Nephron (organoid): ENCODE results near the gene ZEB1.

Experiments used
- H3K27ac Mint-ChIP-seq, 3 experiments: 2 replicates each; pipeline ENCODE4 v1.8.0; 2020; ENCODE audit warnings: mixed read lengths in 3 of 3, mild to moderate bottlenecking in 2 of 3, moderate library complexity in 1 of 3
- H3K27me3 Mint-ChIP-seq: 2 replicates; pipeline ENCODE4 v1.8.0; 2021; ENCODE audit warnings: low read depth, mild to moderate bottlenecking, moderate library complexity, mixed read lengths
- H3K36me3 Mint-ChIP-seq: 2 replicates; pipeline ENCODE4 v1.8.0; 2020; ENCODE audit warnings: low read depth, mixed read lengths
- H3K4me1 Mint-ChIP-seq: 2 replicates; pipeline ENCODE4 v1.8.0; 2020; ENCODE audit warnings: mixed read lengths
- H3K4me3 Mint-ChIP-seq, 3 experiments: 2 replicates each; pipeline ENCODE4 v1.8.0; 2020; ENCODE audit warnings: mild to moderate bottlenecking in 3 of 3, mixed read lengths in 3 of 3, moderate library complexity in 2 of 3
- H3K9me3 Mint-ChIP-seq: 2 replicates; pipeline ENCODE4 v1.8.0; 2020; ENCODE audit warnings: mixed read lengths
- TF ChIP-seq, protein P1 (sequence below), 3 experiments: fragments of 200-600 bp; sonication (generic); IDR thresholded peaks; one replicate each; pipeline ENCODE4 v1.5.0; 2021; ENCODE audit warnings: antibody characterized with exemption in 3 of 3; ENCODE audit not compliant: unreplicated experiment in 3 of 3

Gene ZEB1

DNA sequence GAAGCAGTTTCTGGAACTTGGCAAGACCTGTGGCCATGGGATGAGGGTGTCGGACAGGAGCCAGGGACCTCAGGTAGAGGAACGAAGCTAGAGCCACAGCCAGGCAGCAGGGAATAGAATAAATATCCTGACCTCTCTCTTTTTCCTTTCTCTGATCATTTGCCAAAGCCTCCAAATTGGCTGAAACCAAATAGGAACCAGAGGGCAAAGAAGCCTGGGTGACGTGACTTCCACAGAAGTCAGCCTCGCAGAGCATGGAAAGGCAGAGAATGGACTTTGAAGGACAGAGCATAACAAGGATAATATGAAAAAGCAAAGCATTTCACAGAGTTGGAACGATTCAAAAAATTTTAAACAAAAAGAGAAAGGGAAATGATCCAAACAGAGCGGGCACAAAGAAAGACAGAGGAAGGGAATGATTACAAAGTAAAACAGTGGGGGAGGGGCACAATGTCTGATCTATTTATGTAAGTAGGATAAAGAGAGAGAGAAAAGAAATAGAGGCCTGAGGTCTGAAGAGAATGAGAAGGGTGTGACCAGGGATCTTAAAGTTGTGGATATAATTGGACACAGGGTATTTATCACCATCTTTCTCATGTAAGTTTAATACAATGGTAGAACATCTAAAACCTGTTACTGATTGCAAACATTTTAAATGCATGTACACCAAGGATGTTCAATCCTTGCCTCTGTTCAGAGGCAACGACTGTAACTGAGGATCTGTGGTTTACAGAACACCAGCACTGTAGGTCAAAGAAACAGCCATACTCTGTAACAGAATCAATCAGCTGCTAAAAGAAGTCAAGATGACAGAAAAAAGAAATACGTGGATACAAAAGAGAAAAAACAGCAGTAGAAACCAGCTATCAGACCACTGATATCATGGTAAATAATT is 4.5 kb upstream of the ZEB1 start:
- no peaks in the 10 kb centered on the region for H3K9me3 Mint-ChIP-seq
- TF ChIP-seq, protein P1, sequence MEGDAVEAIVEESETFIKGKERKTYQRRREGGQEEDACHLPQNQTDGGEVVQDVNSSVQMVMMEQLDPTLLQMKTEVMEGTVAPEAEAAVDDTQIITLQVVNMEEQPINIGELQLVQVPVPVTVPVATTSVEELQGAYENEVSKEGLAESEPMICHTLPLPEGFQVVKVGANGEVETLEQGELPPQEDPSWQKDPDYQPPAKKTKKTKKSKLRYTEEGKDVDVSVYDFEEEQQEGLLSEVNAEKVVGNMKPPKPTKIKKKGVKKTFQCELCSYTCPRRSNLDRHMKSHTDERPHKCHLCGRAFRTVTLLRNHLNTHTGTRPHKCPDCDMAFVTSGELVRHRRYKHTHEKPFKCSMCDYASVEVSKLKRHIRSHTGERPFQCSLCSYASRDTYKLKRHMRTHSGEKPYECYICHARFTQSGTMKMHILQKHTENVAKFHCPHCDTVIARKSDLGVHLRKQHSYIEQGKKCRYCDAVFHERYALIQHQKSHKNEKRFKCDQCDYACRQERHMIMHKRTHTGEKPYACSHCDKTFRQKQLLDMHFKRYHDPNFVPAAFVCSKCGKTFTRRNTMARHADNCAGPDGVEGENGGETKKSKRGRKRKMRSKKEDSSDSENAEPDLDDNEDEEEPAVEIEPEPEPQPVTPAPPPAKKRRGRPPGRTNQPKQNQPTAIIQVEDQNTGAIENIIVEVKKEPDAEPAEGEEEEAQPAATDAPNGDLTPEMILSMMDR (IDR thresholded peaks at IDR 0.05; ENCODE audit: unreplicated experiment in 3 of 3) = no peak
- H3K27me3 Mint-ChIP-seq = no peaks in the 10 kb centered on the region
- H3K36me3 Mint-ChIP-seq = no peaks in the 10 kb centered on the region
- H3K27ac Mint-ChIP-seq = peak overlapping the region; percentile 25 to 61 (median 25)
- H3K4me3 Mint-ChIP-seq = peak overlapping the region in 2 of 3 experiments; percentile 24 to 38
- peaks cover 38% of the 10 kb centered on the region for H3K4me1 Mint-ChIP-seq

DNA sequence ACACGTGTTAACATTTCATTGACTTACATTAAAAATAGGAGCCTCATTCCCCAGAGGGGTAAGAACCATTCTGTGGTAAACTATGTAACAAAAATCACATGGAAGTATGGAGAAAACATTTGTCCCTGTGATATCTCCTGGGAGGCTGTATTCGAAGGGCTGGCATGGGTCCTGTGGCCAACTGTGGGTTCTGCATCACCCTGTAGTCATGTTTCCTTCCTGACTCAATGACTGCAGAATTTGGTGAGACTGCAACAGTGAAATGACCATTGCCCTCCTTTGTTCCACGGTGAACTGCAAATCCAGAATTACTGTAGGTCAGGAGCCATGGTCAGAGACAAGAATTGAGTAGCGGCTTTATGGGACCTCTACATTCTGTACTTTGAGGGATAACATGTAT is 3.6 kb upstream of the ZEB1 start:
- Mint-ChIP-seq H3K27ac (peak overlapping the region in 1 of 3 experiments; percentile 32), H3K4me3 (peak overlapping the region in 1 of 3 experiments; percentile 57)

DNA sequence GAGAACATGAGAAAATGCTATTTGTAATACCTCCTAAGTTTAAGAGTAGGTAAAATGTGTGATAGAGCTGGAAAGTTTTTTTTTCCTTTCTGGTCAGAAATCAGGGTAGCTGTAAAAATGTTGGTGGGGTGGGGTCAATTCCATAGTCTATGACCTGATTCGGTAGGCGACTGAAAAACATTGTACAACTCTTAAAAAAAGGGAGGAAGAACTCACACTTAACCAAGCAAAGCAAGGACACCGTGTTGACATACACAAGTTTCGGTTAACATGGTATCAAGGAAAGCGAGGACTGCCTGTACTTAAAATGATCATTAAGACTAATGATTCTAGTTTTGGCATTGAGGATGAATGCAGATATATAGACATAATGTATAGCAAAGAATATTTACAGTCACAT is 1.8 kb upstream of the ZEB1 start:
- Mint-ChIP-seq H3K36me3 (no peaks in the 10 kb centered on the region), H3K9me3 (no peaks in the 10 kb centered on the region), H3K4me3 (peak overlapping the region; percentile 98 to 100 (median 99)), H3K27me3 (no peaks in the 10 kb centered on the region), H3K4me1 (peaks cover 48% of the 10 kb centered on the region), H3K27ac (peak overlapping the region; percentile 10 to 90 (median 36))
- TF ChIP-seq, protein P1 (IDR thresholded peaks at IDR 0.05; ENCODE audit: unreplicated experiment in 3 of 3) = no peak

More for the DNA sequence above, 3.6 kb upstream of the ZEB1 start:
- H3K27me3 Mint-ChIP-seq = no peaks in the 10 kb centered on the region
- H3K36me3 Mint-ChIP-seq = no peaks in the 10 kb centered on the region
- TF ChIP-seq, protein P1 (IDR thresholded peaks at IDR 0.05; ENCODE audit: unreplicated experiment in 3 of 3) = no peak
- peaks cover 38% of the 10 kb centered on the region for H3K4me1 Mint-ChIP-seq
- no peaks in the 10 kb centered on the region for H3K9me3 Mint-ChIP-seq

DNA sequence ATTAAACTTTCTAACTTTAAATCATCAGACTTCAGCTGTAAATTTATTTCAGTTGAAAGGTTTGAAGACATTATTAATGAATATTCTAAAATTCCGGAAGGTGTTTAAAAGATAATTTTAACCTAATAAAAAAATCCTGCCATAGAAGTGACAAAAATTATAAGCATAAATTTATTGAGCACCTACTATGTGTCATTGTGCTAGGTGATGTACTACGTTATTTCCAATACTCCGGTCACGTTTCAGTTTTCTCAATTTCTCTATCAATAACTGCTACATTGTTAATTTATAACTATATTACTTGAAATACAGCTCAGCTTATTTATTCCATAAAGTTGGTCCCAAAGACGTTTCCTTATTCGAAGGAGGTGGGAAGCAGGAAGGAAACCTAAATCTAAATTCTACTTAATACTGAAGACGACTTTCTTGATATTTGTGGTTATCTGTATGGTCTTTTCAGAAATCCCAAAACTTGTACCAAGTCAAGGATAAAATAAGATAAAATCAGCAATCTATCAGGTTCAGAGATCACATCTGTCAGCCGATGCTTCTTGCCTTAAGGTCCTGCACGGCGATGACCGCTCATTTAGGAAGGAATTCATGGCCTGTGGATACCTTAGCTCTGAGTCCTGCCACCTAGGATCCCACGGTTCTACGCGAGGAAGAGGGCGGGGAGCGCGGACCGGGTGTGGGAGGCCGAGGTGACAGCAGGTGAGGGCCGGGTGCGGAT is 1.2 kb upstream of the ZEB1 start:
- Mint-ChIP-seq H3K4me3 (peak overlapping the region; percentile 98 to 100 (median 99)), H3K27ac (peak overlapping the region; percentile 76 to 90 (median 85)), H3K9me3 (no peaks in the 10 kb centered on the region), H3K36me3 (no peaks in the 10 kb centered on the region), H3K27me3 (no peaks in the 10 kb centered on the region), H3K4me1 (peaks cover 54% of the 10 kb centered on the region)
- TF ChIP-seq, protein P1 (IDR thresholded peaks at IDR 0.05; ENCODE audit: unreplicated experiment in 3 of 3) = no peak

DNA sequence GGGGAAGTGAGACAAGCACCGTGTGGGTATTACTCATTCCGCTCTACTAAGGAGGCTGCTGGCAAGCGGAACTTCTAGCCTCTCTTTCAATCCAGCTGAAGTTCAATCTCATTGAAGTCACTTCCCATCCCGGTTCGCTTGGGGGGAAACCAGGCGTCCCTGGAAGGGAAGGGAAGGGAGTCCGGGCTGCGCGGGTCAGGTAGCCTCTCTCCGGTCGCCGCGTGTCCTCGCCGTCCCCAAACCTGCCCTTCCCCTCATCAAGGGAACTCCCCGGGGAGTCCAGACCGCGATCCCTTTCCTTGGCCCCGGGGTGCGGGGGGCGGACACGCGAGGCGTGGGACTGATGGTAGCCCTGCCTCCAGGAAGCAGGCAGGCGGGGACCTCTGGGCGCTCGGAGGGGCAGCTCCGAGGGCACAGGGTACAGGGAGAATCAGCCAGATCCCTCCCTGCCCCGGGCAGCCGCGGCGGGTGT is 598 bp upstream of the ZEB1 start:
- Mint-ChIP-seq H3K27ac (peak overlapping the region; percentile 90 to 96 (median 94)), H3K9me3 (no peaks in the 10 kb centered on the region), H3K27me3 (no peaks in the 10 kb centered on the region), H3K36me3 (no peaks in the 10 kb centered on the region), H3K4me1 (peaks cover 57% of the 10 kb centered on the region), H3K4me3 (peak overlapping the region; percentile 98 to 100 (median 99))
- TF ChIP-seq, protein P1 (IDR thresholded peaks at IDR 0.05; ENCODE audit: unreplicated experiment in 3 of 3) = no peak
